Endothelial cell (in vitro differentiated cells): ENCODE results near the gene LRFN2. TPM values are rescaled to one million over a fixed set of nuclear protein-coding genes. Genes with fewer than 3 reads are reported as not detected.

Source experiments
- DNase-seq: peaks from one replicate; pipeline ENCODE4 v3.0.0; 2021; ENCODE audit warnings: low spot score
- H3K27ac Mint-ChIP-seq: one replicate; pipeline ENCODE4 v1.8.0; 2021; ENCODE audit warnings: mixed read lengths, inconsistent platforms; ENCODE audit not compliant: unreplicated experiment
- H3K27me3 Mint-ChIP-seq: one replicate; pipeline ENCODE4 v1.8.0; 2021; ENCODE audit warnings: mild to moderate bottlenecking, moderate library complexity, mixed read lengths, inconsistent platforms; ENCODE audit not compliant: unreplicated experiment
- H3K36me3 Mint-ChIP-seq: one replicate; pipeline ENCODE4 v1.8.0; 2021; ENCODE audit warnings: mild to moderate bottlenecking, low read depth, mixed read lengths, inconsistent platforms; ENCODE audit not compliant: unreplicated experiment
- H3K4me1 Mint-ChIP-seq: one replicate; pipeline ENCODE4 v1.8.0; 2021; ENCODE audit warnings: mild to moderate bottlenecking, mixed read lengths, inconsistent platforms; ENCODE audit not compliant: unreplicated experiment
- H3K4me3 Mint-ChIP-seq: one replicate; pipeline ENCODE4 v1.8.0; 2021; ENCODE audit warnings: mild to moderate bottlenecking, mixed read lengths, inconsistent platforms; ENCODE audit not compliant: unreplicated experiment
- H3K9me3 Mint-ChIP-seq: one replicate; pipeline ENCODE4 v1.8.0; 2021; ENCODE audit warnings: mixed read lengths, inconsistent platforms; ENCODE audit not compliant: unreplicated experiment
- total RNA-seq: library from RNA; stranded (reverse); fragmentation: NEBNext Ultra II Directional; extraction: Animal tissue kit (Norgen Biotek cat#: 25700); gene quantifications from one replicate; pipeline ENCODE4 v1.2.1, GENCODE V29; 2021; ENCODE audit not compliant: unreplicated experiment
- TF ChIP-seq, protein P1 (sequence below): fragments of 200-600 bp; sonication (generic); IDR thresholded peaks from one replicate; pipeline ENCODE4 v1.5.0; 2021; ENCODE audit warnings: antibody characterized with exemption; ENCODE audit not compliant: unreplicated experiment

The LRFN2 gene
- total RNA-seq, 1 donor from 2014 or later: 0.59 TPM

DNA sequence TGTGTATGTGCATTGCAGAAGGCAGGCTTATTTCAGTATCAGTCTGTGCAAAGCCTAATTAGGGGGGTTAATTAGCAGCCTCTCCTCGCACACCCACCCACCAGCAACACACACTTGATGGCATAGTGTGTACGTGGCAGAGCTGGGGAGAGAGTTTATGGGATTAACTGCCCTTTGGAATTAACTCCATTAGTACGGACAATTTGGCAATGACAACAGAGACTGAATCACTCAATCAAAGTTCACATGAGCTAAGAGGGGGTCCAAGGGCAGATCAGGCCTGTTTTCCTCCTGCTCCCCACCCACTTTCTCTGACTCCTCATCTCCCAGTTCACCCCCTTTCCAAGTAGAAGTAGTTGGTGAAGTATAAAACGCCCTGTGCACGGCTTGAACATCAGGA lies 69.5 kb downstream of the LRFN2 start:
- TF ChIP-seq, protein P1, sequence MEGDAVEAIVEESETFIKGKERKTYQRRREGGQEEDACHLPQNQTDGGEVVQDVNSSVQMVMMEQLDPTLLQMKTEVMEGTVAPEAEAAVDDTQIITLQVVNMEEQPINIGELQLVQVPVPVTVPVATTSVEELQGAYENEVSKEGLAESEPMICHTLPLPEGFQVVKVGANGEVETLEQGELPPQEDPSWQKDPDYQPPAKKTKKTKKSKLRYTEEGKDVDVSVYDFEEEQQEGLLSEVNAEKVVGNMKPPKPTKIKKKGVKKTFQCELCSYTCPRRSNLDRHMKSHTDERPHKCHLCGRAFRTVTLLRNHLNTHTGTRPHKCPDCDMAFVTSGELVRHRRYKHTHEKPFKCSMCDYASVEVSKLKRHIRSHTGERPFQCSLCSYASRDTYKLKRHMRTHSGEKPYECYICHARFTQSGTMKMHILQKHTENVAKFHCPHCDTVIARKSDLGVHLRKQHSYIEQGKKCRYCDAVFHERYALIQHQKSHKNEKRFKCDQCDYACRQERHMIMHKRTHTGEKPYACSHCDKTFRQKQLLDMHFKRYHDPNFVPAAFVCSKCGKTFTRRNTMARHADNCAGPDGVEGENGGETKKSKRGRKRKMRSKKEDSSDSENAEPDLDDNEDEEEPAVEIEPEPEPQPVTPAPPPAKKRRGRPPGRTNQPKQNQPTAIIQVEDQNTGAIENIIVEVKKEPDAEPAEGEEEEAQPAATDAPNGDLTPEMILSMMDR: no peak
- Mint-ChIP-seq H3K36me3 (no peaks in the 10 kb centered on the region), H3K9me3 (no peaks in the 10 kb centered on the region), H3K4me1 (peaks cover 7% of the 10 kb centered on the region), H3K27ac (no peak overlapping the region), H3K27me3 (peaks cover 4% of the 10 kb centered on the region), H3K4me3 (no peak overlapping the region)
- DNase-seq: no peak

DNA sequence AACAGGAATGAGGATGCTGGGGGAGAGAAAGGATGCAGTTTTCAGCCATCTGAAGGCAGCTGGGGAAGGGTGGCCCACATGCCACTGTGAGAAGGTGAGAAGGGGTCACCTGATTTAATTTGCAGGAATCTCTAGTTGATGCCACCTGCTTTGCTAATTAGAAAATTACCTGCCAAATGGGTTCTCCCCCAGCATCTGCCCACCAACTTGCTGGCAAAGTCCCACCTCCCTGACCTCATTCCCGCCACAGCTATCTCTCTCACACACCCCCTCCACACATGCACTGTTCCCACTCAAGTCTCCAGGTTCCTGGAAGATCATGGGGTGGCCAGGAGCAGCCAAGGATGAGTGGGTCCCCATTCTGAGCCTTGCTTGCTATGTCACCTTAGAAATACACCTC lies 70.7 kb downstream of the LRFN2 start:
- TF ChIP-seq, protein P1: no peak
- no peaks in the 10 kb centered on the region for H3K36me3 Mint-ChIP-seq
- peaks cover 8% of the 10 kb centered on the region for H3K4me1 Mint-ChIP-seq
- peak overlapping the region; percentile 36 for H3K27ac Mint-ChIP-seq
- no peak overlapping the region for H3K4me3 Mint-ChIP-seq
- no peak for DNase-seq
- H3K9me3 Mint-ChIP-seq: no peaks in the 10 kb centered on the region
- peaks cover 4% of the 10 kb centered on the region for H3K27me3 Mint-ChIP-seq

DNA sequence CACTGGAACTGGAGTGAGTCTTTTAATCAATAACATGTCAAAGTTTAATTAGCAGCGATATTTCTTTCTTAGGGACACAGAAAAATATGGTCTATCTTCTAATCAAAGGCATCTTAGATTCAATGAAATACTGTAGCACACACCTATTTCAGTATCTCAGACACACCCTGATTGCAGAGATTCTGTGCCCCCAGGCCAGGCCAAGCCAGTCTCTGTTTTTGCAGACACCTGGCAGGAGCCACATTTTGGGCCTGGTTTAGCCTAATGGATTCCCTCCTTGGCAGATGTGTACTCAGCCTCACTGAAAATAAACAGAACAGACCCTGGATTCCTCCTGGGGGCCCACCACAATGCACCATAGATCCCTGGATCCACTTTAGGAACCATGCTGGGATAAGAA lies 74.8 kb downstream of the LRFN2 start:
- Mint-ChIP-seq H3K27me3 (peaks cover 4% of the 10 kb centered on the region), H3K4me3 (no peak overlapping the region), H3K4me1 (peaks cover 17% of the 10 kb centered on the region), H3K36me3 (no peaks in the 10 kb centered on the region), H3K9me3 (no peaks in the 10 kb centered on the region), H3K27ac (no peak overlapping the region)
- TF ChIP-seq, protein P1: no peak
- DNase-seq: no peak

DNA sequence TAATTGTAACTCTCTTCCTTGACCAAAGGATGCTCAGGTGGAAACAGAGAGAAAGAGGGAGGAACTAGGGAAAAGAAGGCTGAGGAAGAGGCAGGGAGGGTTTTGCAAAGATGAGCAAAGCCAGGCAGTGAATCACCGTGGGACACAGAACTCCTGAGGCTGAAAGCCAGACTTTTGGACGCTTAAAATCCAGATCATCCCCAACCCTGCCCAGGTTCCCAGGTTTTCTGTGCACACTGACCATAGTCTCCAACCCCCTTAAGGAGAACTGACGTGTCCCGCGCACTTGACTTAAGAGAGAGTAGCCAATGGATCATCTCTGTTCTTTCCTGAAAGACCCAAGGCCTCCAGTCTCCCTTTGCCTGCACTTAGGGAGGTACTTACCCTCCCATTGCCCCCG lies 75.3 kb downstream of the LRFN2 start:
- no peaks in the 10 kb centered on the region for H3K9me3 Mint-ChIP-seq
- no peak for DNase-seq
- peaks cover 4% of the 10 kb centered on the region for H3K27me3 Mint-ChIP-seq
- TF ChIP-seq, protein P1: no peak
- H3K4me1 Mint-ChIP-seq: peaks cover 17% of the 10 kb centered on the region
- no peak overlapping the region for H3K4me3 Mint-ChIP-seq
- H3K27ac Mint-ChIP-seq: no peak overlapping the region
- H3K36me3 Mint-ChIP-seq: no peaks in the 10 kb centered on the region

DNA sequence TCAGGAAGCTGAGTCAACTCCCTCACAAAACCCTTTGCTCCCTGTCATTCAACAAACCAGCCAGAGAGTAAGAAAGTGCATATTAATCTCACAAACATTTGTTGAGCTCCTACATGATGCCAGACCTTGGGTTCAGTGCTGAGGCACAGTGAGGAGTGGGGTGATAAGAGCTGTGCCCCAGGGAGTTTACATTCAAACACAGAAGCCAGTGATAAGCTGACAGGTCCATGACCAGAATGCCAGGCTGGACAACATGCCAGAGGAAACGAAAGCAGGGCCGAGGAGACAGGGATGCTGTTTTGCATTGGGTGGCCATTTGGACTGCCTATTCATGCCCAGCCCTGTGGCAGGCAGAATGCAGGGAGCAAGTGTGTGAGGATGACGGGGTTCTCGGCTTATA lies 76.7 kb downstream of the LRFN2 start:
- H3K9me3 Mint-ChIP-seq: no peaks in the 10 kb centered on the region
- peaks cover 2% of the 10 kb centered on the region for H3K27me3 Mint-ChIP-seq
- DNase-seq: no peak
- peaks cover 15% of the 10 kb centered on the region for H3K4me1 Mint-ChIP-seq
- H3K36me3 Mint-ChIP-seq: no peaks in the 10 kb centered on the region
- no peak overlapping the region for H3K4me3 Mint-ChIP-seq
- H3K27ac Mint-ChIP-seq: no peak overlapping the region
- TF ChIP-seq, protein P1: no peak
